Tibial nerve (tissue), 4 donors: ENCODE data around the gene SOWAHA.
"Not testable (repeated sequence)": the region's sequence is repeated elsewhere in the genome, so short reads cannot be mapped to it uniquely, and the experiment has no call there.

Source experiments
- CTCF ChIP-seq, 5 experiments: fragments of 200-600 bp in 3 of 5; fragments of 450-650 bp in 2 of 5; sonication (generic) in 3 of 5; IDR thresholded peaks; one replicate each; pipeline ENCODE4 v1.5.1; 2016 to 2019; ENCODE audit warnings: antibody characterized with exemption in 5 of 5, mild to moderate bottlenecking in 3 of 5, moderate library complexity in 2 of 5
- EP300 ChIP-seq, 2 donors: sonication (generic); formaldehyde crosslinking; IDR thresholded peaks; one replicate each; pipeline ENCODE4 v1.6.1; 2017; ENCODE audit warnings: antibody characterized with exemption in 2 of 2, mild to moderate bottlenecking in 1 of 2
- POLR2A ChIP-seq, 2 donors: fragments of 450-650 bp; IDR thresholded peaks; one replicate each; pipeline ENCODE4 v1.6.1; 2017; ENCODE audit warnings: antibody characterized with exemption in 2 of 2, mild to moderate bottlenecking in 2 of 2, moderate library complexity in 2 of 2

GRCh38 chr5:132805872-132806271 lies 7.2 kb upstream of the SOWAHA start:
- TF ChIP-seq CTCF, POLR2A, EP300 (IDR thresholded peaks at IDR 0.05): not testable (repeated sequence)
